ENCODE data around the gene PISD.

GRCh38 chr22:31613286-31613903 is 48.6 kb downstream of the PISD start:
- TF ChIP-seq CTCF (conservative IDR thresholded peaks at IDR 0.05; ENCODE audit: low read depth, low read length) (no peak), EZH2 (IDR thresholded peaks at IDR 0.05; ENCODE audit: low read length, unreplicated experiment) (no peak), EZH2phosphoT487 (IDR thresholded peaks at IDR 0.05; ENCODE audit: borderline replicate concordance, low read length) (no peak)
